Hepatocyte (in vitro differentiated cells): ENCODE results near the gene GOLGA6C.

Experiments
- CTCF ChIP-seq: fragments of 200-600 bp; sonication (generic); IDR thresholded peaks from 2 replicates; pipeline ENCODE4 v1.5.1; 2016; ENCODE audit warnings: antibody characterized with exemption, mild to moderate bottlenecking; ENCODE audit not compliant: poor library complexity
- EZH2 ChIP-seq: fragments of 200-600 bp; sonication (generic); IDR thresholded peaks from 2 replicates; pipeline ENCODE4 v1.6.1; 2016; ENCODE audit warnings: antibody characterized with exemption, mild to moderate bottlenecking, borderline replicate concordance

GRCh38 chr15:75231836-75232235, 26.3 kb upstream of the GOLGA6C start:
- TF ChIP-seq CTCF (no peak), EZH2 (no peak)
